ENCODE data around the gene MLPH.

Gene MLPH, protein sequence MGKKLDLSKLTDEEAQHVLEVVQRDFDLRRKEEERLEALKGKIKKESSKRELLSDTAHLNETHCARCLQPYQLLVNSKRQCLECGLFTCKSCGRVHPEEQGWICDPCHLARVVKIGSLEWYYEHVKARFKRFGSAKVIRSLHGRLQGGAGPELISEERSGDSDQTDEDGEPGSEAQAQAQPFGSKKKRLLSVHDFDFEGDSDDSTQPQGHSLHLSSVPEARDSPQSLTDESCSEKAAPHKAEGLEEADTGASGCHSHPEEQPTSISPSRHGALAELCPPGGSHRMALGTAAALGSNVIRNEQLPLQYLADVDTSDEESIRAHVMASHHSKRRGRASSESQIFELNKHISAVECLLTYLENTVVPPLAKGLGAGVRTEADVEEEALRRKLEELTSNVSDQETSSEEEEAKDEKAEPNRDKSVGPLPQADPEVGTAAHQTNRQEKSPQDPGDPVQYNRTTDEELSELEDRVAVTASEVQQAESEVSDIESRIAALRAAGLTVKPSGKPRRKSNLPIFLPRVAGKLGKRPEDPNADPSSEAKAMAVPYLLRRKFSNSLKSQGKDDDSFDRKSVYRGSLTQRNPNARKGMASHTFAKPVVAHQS

DNA sequence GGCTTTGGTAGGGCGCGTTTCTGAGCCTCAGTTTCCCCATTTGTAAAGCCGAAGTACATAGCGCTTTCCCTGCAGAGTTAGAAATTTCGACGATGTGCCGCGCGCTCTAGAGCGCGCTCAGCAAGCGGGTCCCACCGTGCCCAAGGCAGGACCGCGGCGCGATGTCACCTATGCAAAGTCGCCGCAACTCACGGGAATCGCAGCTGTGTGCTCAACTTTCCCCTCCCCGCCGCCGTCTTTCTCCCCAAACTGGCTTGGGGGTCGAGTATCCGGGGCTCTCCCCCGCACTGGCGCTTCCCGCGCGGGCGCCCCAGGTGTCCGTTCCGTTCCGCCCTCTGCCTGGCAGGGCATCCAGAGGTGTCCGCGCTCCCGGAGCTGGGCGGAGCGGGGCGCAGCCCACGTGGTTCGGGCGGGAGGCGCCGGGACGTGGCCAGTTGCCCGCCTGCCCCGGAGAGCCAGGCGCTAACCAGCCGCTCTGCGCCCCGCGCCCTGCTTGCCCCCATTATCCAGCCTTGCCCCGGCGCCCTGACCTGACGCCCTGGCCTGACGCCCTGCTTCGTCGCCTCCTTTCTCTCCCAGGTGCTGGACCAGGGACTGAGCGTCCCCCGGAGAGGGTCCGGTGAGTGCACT, at the start of gene MLPH:
Gene MLPH, plus strand, starts transcription at position 433 of the 630 bp plus-strand sequence. CDS start 6,176 bp downstream, outside the sequence.
- Mint-ChIP-seq H3K27me3 (peaks cover 35% of the 10 kb centered on the region), H3K4me1 (ENCODE audit: low read depth) (peaks cover 1% of the 10 kb centered on the region), H3K36me3 (peaks cover 5% of the 10 kb centered on the region), H3K9me3 (ENCODE audit: low read depth) (peaks cover 9% of the 10 kb centered on the region), H3K27ac (no peak within 1 kb of the TSS), H3K4me3 (no peak within 1 kb of the TSS)

DNA sequence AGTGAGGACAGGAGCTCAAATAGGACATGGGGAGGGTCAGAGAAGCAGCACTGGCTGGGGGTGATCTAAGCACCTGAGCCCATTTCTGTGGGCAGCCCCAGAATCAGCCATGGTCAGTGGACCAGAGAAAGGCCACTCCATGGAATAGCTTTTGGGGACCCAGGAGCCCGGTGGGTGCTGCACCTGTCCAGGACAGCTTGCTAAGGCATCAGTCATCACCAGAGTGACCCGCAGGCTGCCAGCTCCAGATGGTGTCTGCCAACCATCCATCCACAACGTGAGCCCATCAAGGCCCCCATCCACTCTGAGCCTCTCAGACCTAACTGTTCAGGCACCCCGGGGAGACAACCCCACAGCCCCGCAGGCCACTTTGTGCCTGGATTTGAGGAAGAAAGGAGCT, 49.5 kb upstream of the MLPH start:
- no peaks in the 10 kb centered on the region for H3K9me3 Mint-ChIP-seq (ENCODE audit: low read depth)
- H3K27me3 Mint-ChIP-seq, result no peaks in the 10 kb centered on the region
- no peak overlapping the region for H3K4me3 Mint-ChIP-seq
- peaks cover 89% of the 10 kb centered on the region for H3K4me1 Mint-ChIP-seq (ENCODE audit: low read depth)
- no peaks in the 10 kb centered on the region for H3K36me3 Mint-ChIP-seq
- peak overlapping the region; percentile 64 for H3K27ac Mint-ChIP-seq

DNA sequence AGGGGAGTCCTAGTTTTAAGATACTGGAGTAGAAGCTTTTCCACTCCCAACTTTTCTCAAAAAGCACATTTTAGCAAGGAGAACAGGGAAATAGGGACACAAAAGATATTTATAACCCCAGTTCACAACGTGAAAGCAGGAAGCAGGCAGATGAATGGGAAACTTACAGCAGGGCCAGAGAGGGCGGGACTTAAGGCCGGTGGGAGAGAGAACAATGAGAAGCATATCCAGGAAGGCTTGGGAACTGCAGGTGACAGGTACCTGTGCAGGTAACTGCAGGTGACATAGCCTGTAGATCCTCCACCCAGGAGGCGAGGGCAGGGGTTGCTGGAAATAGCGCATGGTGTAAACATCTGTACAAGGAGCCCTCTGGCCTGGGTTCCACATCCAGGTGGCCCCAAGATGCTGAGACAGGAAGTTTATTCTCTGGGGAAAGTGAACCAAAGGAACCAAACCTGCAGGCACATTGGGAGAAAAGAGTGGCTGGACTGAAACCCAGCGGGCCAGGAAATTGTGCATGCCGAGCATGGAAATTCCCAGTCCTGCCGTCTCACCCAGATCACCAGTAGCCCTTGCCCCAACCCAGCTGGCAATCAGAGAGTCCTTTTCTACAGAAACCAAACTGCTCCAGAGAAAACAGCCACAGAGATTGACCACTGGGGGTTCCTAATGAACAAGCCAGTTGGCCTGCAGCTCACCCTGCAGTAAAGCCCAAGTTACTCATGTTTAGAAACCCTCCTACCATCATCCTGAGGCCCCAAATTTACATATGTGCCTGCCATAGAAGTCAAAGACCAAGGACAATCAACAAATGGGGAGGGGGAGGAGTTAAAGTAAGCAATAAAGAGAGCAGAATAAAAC, 48.7 kb upstream of the MLPH start:
- Mint-ChIP-seq H3K4me3 (no peak overlapping the region), H3K27ac (peak overlapping the region; percentile 28), H3K4me1 (ENCODE audit: low read depth) (peaks cover 88% of the 10 kb centered on the region), H3K36me3 (no peaks in the 10 kb centered on the region), H3K27me3 (no peaks in the 10 kb centered on the region), H3K9me3 (ENCODE audit: low read depth) (no peaks in the 10 kb centered on the region)

DNA sequence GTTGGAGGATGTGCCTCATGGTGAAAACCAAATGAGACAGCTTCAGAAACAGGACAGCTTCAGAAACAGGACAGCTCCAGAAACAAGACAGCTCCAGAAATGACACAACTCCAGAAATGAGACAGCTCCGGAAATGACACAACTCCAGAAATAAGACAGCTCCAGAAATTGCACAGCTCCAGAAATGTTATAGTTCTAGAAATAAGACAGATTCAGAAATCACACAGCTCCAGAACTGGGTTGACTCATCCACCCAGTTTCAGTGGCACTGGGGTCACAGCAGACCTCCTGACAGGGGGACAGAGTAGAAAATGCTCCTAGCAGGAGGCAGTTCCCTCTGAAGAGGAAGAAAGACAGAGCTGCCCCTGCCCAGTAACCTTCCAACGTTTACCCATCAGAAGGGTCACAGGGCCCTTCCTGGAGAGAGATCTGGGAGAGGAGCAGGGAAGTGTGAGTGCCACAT, 46.2 kb upstream of the MLPH start:
- Mint-ChIP-seq H3K9me3 (ENCODE audit: low read depth) (no peaks in the 10 kb centered on the region), H3K36me3 (no peaks in the 10 kb centered on the region), H3K4me3 (peak overlapping the region; percentile 36), H3K4me1 (ENCODE audit: low read depth) (peaks cover 79% of the 10 kb centered on the region), H3K27ac (peak overlapping the region; percentile 54), H3K27me3 (no peaks in the 10 kb centered on the region)

DNA sequence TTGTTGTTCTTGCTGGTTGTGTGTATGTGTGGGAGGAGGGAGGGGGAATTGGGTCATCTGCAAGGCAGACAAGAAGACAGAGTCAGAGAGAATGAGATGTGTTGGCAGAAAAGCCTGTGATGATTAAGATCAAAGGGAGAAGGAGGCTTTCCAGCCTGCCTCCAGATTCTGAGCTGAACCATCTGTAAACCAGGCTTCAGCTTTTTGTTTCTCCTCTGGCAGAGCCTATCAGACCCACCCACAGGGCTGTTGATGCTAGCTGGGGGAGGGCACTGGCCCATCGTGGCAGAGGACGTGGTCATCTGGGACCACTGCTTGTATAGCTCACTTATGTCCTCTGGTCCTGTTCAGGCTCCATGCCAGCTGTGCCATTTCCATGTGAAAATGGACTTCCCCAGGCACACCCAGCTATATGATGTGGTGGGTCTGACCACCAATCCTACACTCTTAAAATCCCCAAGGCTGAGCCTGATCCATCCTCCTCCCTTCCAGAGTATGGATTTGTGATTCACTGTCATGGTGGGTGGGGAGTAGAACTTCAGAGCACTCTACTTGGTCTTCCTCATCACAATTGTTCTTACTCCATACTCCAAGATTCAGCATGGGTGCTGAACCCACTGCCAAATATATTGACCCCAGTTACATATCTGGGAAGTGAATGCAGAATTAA, 45.3 kb upstream of the MLPH start:
- Mint-ChIP-seq H3K27ac (peak overlapping the region; percentile 72), H3K27me3 (no peaks in the 10 kb centered on the region), H3K4me1 (ENCODE audit: low read depth) (peaks cover 70% of the 10 kb centered on the region), H3K9me3 (ENCODE audit: low read depth) (no peaks in the 10 kb centered on the region), H3K36me3 (no peaks in the 10 kb centered on the region), H3K4me3 (peak overlapping the region; percentile 58)

DNA sequence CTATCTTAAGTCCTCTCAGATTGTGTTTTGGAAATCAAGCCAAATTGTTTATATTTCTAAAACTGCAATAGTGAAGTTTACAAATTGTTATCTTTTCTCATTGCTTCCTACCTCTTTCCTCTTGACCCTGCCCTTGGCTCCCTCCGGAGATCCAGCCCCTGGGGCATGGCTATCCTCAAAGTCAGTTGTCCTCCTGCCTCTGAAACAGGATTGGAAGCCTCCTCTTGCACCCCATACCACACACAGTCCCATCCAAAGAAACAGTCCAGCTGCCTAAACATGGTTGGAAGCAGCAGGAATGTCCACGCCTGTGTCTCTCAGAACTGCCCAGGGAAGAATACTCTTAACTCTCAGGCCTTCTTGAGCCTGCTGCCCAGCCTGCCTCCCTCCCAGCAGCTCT, 43.0 kb upstream of the MLPH start:
- Mint-ChIP-seq H3K36me3 (no peaks in the 10 kb centered on the region), H3K27ac (peak overlapping the region; percentile 54), H3K4me3 (no peak overlapping the region), H3K4me1 (ENCODE audit: low read depth) (peaks cover 53% of the 10 kb centered on the region), H3K9me3 (ENCODE audit: low read depth) (no peaks in the 10 kb centered on the region), H3K27me3 (no peaks in the 10 kb centered on the region)

GRCh38 chr2:237445611-237446337, 41.3 kb upstream of the MLPH start:
- Mint-ChIP-seq H3K9me3 (ENCODE audit: low read depth) (no peaks in the 10 kb centered on the region), H3K4me3 (no peak overlapping the region), H3K27ac (no peak overlapping the region), H3K36me3 (no peaks in the 10 kb centered on the region), H3K27me3 (no peaks in the 10 kb centered on the region), H3K4me1 (ENCODE audit: low read depth) (peaks cover 49% of the 10 kb centered on the region)

GRCh38 chr2:237446338-237446665, 40.7 kb upstream of the MLPH start:
- Mint-ChIP-seq H3K27me3 (no peaks in the 10 kb centered on the region), H3K27ac (no peak overlapping the region), H3K36me3 (no peaks in the 10 kb centered on the region), H3K9me3 (ENCODE audit: low read depth) (no peaks in the 10 kb centered on the region), H3K4me3 (no peak overlapping the region), H3K4me1 (ENCODE audit: low read depth) (peaks cover 47% of the 10 kb centered on the region)

DNA sequence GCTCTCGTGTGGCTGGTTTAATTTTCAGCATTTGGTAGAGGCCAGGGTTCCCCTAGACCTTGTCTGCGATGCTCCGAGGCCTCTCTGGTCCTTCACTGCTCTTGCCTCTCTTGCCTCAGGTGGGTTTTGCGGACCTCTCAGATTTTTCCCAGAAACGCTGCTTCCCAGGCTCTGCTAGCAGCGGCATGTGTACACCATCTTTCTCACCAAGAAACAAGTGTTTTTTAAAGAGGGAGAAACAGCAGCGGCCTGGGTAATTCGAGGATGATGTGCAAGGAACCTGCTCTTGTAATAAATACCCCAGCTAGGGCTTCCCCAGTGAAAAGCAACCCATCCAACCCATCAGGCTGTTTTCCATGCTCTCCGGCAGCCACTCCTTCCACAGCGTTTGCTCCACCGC, 39.6 kb upstream of the MLPH start:
- Mint-ChIP-seq H3K36me3 (no peaks in the 10 kb centered on the region), H3K27me3 (no peaks in the 10 kb centered on the region), H3K27ac (no peak overlapping the region)

GRCh38 chr2:237448171-237448570, 38.9 kb upstream of the MLPH start:
- Mint-ChIP-seq H3K4me3 (no peak overlapping the region), H3K4me1 (ENCODE audit: low read depth) (peaks cover 29% of the 10 kb centered on the region), H3K9me3 (ENCODE audit: low read depth) (no peaks in the 10 kb centered on the region), H3K36me3 (no peaks in the 10 kb centered on the region), H3K27ac (no peak overlapping the region), H3K27me3 (no peaks in the 10 kb centered on the region)

More for the DNA sequence above, 39.6 kb upstream of the MLPH start:
- Mint-ChIP-seq H3K9me3 (ENCODE audit: low read depth) (no peaks in the 10 kb centered on the region), H3K4me1 (ENCODE audit: low read depth) (peaks cover 35% of the 10 kb centered on the region), H3K4me3 (no peak overlapping the region)

DNA sequence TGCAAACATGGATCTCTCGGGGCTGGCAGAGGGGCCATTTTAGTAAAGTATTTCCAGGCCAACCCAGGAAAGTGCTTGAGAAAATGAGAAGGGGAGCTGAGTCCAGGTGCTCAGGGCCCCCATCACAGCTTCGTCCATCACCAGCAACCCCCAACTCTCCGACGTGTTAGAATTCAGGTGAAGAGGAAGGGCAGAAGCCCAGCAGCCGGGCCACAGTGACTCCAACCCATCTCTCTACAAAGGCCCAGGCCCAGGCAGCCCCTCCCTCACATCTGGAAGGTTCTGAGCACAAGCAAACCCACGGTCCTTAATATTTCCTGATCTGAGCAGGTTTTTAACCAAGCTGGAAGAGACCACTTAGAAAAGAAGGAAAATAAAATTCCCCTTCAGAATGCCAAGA, 38.4 kb upstream of the MLPH start:
- Mint-ChIP-seq H3K4me1 (ENCODE audit: low read depth) (peaks cover 28% of the 10 kb centered on the region), H3K36me3 (no peaks in the 10 kb centered on the region), H3K27ac (no peak overlapping the region), H3K4me3 (no peak overlapping the region), H3K27me3 (no peaks in the 10 kb centered on the region), H3K9me3 (ENCODE audit: low read depth) (no peaks in the 10 kb centered on the region)

- H3K9me3 Mint-ChIP-seq (ENCODE audit: low read depth), result no peaks in the 10 kb centered on the region
- no peaks in the 10 kb centered on the region for H3K36me3 Mint-ChIP-seq
- H3K4me3 Mint-ChIP-seq, result no peak overlapping the region
- no peak overlapping the region for H3K27ac Mint-ChIP-seq
- H3K4me1 Mint-ChIP-seq (ENCODE audit: low read depth), result peaks cover 24% of the 10 kb centered on the region
- no peaks in the 10 kb centered on the region for H3K27me3 Mint-ChIP-seq
These were observed 37.7 kb upstream of the MLPH start for GRCh38 chr2:237449193-237449881.

GRCh38 chr2:237450108-237450507, 36.9 kb upstream of the MLPH start:
- Mint-ChIP-seq H3K9me3 (ENCODE audit: low read depth) (no peaks in the 10 kb centered on the region), H3K4me1 (ENCODE audit: low read depth) (peaks cover 19% of the 10 kb centered on the region), H3K27ac (no peak overlapping the region), H3K36me3 (no peaks in the 10 kb centered on the region), H3K27me3 (no peaks in the 10 kb centered on the region), H3K4me3 (no peak overlapping the region)
